Measurements from ENCODE around the gene SLC27A2.

- TF ChIP-seq, protein P1, sequence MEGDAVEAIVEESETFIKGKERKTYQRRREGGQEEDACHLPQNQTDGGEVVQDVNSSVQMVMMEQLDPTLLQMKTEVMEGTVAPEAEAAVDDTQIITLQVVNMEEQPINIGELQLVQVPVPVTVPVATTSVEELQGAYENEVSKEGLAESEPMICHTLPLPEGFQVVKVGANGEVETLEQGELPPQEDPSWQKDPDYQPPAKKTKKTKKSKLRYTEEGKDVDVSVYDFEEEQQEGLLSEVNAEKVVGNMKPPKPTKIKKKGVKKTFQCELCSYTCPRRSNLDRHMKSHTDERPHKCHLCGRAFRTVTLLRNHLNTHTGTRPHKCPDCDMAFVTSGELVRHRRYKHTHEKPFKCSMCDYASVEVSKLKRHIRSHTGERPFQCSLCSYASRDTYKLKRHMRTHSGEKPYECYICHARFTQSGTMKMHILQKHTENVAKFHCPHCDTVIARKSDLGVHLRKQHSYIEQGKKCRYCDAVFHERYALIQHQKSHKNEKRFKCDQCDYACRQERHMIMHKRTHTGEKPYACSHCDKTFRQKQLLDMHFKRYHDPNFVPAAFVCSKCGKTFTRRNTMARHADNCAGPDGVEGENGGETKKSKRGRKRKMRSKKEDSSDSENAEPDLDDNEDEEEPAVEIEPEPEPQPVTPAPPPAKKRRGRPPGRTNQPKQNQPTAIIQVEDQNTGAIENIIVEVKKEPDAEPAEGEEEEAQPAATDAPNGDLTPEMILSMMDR (IDR thresholded peaks at IDR 0.05; ENCODE audit: low read depth, low read length, missing input control) = no peak
- TF ChIP-seq YY1 (IDR thresholded peaks at IDR 0.05) (no peak), TAF1 (conservative IDR thresholded peaks at IDR 0.05) (no peak), EGR1 (IDR thresholded peaks at IDR 0.05; ENCODE audit: low read depth in 2 of 2) (no peak), ATF3 (IDR thresholded peaks at IDR 0.05) (no peak), SP1 (IDR thresholded peaks at IDR 0.05) (no peak)
Observed at GRCh38 chr15:50251638-50252182, 69.7 kb downstream of the SLC27A2 start.
